ENCODE data around the gene FAM53B. TPM values are rescaled to one million over a fixed set of nuclear protein-coding genes. Genes with fewer than 3 reads are reported as not detected.

FAM53B gene
- total and polyA plus RNA-seq, 4 donors, result 14.6 to 45.4 (median 18.2) TPM

DNA sequence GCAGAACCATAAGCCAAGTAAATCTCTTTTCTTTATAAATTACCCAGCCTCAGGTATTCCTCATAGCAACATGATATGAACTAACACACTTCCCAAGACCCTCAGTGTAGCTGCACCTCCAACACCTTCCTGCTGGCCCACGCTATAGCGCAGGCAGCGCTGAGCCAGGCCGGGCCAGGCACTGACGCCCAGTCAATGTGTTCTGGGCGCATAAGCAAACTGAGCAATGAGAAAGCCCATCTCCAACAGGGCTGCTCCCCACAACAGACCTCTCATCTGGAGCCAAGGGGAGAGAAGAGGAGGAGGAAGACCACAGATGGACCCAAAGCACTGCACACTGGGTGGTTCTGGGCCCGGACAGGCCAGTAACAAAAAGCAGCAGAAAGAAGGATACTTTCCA is 40.8 kb downstream of the FAM53B start:
- DNase-seq (no peak), ATAC-seq (ENCODE audit: insufficient read depth, low FRiP score) (no peak)
- peak overlapping the region; percentile 41 to 94 for H3K27ac ChIP-seq (ENCODE audit: low read depth in 1 of 2, low read length in 1 of 2)
- H3K4me3 ChIP-seq, result no peak overlapping the region
- peak overlapping the region in 1 of 2 donors; percentile 9 for H3K9ac ChIP-seq (ENCODE audit: insufficient read depth in 1 of 2, low read length in 2 of 2)
- peaks cover 0 to 16% (median 11%) of the 10 kb centered on the region in 4 donors for H3K36me3 ChIP-seq (ENCODE audit: control insufficient read depth in 4 of 4, insufficient read depth in 4 of 4, low read length in 4 of 4)
- TF ChIP-seq, protein P1, sequence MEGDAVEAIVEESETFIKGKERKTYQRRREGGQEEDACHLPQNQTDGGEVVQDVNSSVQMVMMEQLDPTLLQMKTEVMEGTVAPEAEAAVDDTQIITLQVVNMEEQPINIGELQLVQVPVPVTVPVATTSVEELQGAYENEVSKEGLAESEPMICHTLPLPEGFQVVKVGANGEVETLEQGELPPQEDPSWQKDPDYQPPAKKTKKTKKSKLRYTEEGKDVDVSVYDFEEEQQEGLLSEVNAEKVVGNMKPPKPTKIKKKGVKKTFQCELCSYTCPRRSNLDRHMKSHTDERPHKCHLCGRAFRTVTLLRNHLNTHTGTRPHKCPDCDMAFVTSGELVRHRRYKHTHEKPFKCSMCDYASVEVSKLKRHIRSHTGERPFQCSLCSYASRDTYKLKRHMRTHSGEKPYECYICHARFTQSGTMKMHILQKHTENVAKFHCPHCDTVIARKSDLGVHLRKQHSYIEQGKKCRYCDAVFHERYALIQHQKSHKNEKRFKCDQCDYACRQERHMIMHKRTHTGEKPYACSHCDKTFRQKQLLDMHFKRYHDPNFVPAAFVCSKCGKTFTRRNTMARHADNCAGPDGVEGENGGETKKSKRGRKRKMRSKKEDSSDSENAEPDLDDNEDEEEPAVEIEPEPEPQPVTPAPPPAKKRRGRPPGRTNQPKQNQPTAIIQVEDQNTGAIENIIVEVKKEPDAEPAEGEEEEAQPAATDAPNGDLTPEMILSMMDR (IDR thresholded peaks at IDR 0.05; ENCODE audit: control extremely low read depth, extremely low read depth), result no peak
- peaks cover 44 to 80% (median 64%) of the 10 kb centered on the region in 5 donors for H3K4me1 ChIP-seq (ENCODE audit: control insufficient read depth in 5 of 5, insufficient read depth in 5 of 5, low read length in 5 of 5)
- WGBS, 2 donors, result 76 to 80% methylated on average over 7 of the region's 7 CpGs
- no peaks in the 10 kb centered on the region for H3K27me3 ChIP-seq (ENCODE audit: control insufficient read depth in 3 of 3, insufficient read depth in 3 of 3, low read length in 2 of 3)
- no peaks in the 10 kb centered on the region for H3K9me3 ChIP-seq (ENCODE audit: control insufficient read depth in 4 of 4, insufficient read depth in 3 of 4, low read length in 3 of 4)

DNA sequence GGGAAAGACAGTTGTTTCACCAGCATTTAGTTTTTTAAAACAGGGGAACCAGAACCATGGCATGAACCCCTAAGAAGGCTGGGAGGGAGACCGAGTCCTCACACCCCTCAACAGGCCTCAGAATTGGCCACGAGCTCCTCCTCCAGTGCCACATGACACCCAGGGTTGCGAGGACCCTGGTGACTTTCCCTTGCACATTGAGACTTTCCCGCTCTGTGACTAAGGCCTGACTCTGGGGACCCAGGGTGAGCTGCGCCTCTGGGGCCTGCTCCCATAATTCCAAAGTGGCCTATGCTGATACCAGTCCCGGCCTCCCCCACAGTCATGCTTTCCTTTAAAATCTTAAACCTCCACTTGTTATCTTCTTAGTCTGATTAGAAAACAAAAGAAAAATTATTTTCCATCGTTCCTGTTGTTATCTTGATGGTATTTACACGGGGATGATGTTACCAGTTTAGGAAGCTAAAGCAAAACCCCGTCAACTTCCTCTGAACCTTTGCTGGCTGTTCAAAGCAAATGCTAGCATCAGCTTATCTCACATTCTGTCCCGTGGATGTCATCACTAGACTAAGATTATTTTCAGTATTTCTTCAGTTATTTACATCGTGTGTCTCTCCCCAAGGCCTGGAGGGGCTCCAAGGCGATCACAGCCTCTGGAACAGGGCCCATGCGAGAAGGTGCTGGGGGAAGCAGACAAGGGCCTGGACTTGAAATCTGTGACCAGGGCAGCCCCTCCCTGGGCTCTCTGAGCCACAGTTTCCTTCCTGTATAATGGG is 42.1 kb downstream of the FAM53B start:
- H3K9me3 ChIP-seq (ENCODE audit: control insufficient read depth in 4 of 4, insufficient read depth in 3 of 4, low read length in 3 of 4), result no peaks in the 10 kb centered on the region
- no peaks in the 10 kb centered on the region for H3K27me3 ChIP-seq (ENCODE audit: control insufficient read depth in 3 of 3, insufficient read depth in 3 of 3, low read length in 2 of 3)
- H3K27ac ChIP-seq (ENCODE audit: low read depth in 1 of 2, low read length in 1 of 2), result peak overlapping the region; percentile 85 to 94
- H3K36me3 ChIP-seq (ENCODE audit: control insufficient read depth in 4 of 4, insufficient read depth in 4 of 4, low read length in 4 of 4), result peaks cover 0 to 16% (median 11%) of the 10 kb centered on the region in 4 donors
- no peak overlapping the region for H3K4me3 ChIP-seq
- DNase-seq, result peak; percentile 89 to 93 (median 91)
- TF ChIP-seq, protein P1 (IDR thresholded peaks at IDR 0.05; ENCODE audit: control extremely low read depth, extremely low read depth), result no peak
- 44 to 47% methylated on average over 13 of the region's 13 CpGs for WGBS, 2 donors
- ATAC-seq (ENCODE audit: insufficient read depth, low FRiP score), result no peak
- H3K4me1 ChIP-seq (ENCODE audit: control insufficient read depth in 5 of 5, insufficient read depth in 5 of 5, low read length in 5 of 5), result peaks cover 47 to 67% (median 53%) of the 10 kb centered on the region in 5 donors
- peak overlapping the region in 1 of 2 donors; percentile 16 for H3K9ac ChIP-seq (ENCODE audit: insufficient read depth in 1 of 2, low read length in 2 of 2)

DNA sequence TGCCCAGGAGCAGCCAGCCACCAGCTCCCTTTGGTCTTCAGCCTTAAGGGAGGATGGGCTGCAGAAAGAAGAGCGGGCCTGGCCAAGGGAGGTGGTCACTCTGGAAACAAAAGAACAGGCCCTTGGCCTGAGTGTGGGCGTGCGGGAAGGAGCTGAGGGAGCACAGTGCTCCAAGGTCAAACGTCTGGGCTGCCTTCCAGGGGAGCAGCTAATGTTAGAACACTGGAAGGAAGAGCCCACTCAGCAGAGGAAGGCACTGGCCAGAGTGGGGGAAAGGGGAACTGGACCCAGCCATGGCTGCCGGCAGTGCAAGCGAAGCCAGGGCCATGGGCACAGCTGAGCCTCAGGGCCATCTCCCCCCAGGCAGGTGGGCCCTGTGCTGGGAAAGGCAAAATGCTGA is 42.7 kb downstream of the FAM53B start:
- ATAC-seq (ENCODE audit: insufficient read depth, low FRiP score) (peak; percentile 80), DNase-seq (peak; percentile 87 to 95 (median 89))
- H3K36me3 ChIP-seq (ENCODE audit: control insufficient read depth in 4 of 4, insufficient read depth in 4 of 4, low read length in 4 of 4), result peaks cover 0 to 20% (median 10%) of the 10 kb centered on the region in 4 donors
- WGBS, 2 donors, result 18 to 19% methylated on average over 6 of the region's 6 CpGs
- TF ChIP-seq, protein P1 (IDR thresholded peaks at IDR 0.05; ENCODE audit: control extremely low read depth, extremely low read depth), result no peak
- H3K4me3 ChIP-seq, result no peak overlapping the region
- H3K4me1 ChIP-seq (ENCODE audit: control insufficient read depth in 5 of 5, insufficient read depth in 5 of 5, low read length in 5 of 5), result peaks cover 41 to 65% (median 51%) of the 10 kb centered on the region in 5 donors
- H3K9me3 ChIP-seq (ENCODE audit: control insufficient read depth in 4 of 4, insufficient read depth in 3 of 4, low read length in 3 of 4), result no peaks in the 10 kb centered on the region
- peak overlapping the region; percentile 85 to 94 for H3K27ac ChIP-seq (ENCODE audit: low read depth in 1 of 2, low read length in 1 of 2)
- H3K9ac ChIP-seq (ENCODE audit: insufficient read depth in 1 of 2, low read length in 2 of 2), result peak overlapping the region in 1 of 2 donors; percentile 16
- H3K27me3 ChIP-seq (ENCODE audit: control insufficient read depth in 3 of 3, insufficient read depth in 3 of 3, low read length in 2 of 3), result no peaks in the 10 kb centered on the region
